Colonic mucosa (tissue), 4 donors: ENCODE results near the gene PTS. TPM values are rescaled to one million over a fixed set of nuclear protein-coding genes. Genes with fewer than 3 reads are reported as not detected.

Experiments used
- DNase-seq: peaks from one replicate; pipeline ENCODE4 v3.0.0-alpha.2; 2020
- H3K27ac ChIP-seq: fragments of 200-600 bp; one replicate; pipeline ENCODE4 v1.8.0; 2021
- H3K27me3 ChIP-seq: fragments of 200-600 bp; one replicate; pipeline ENCODE4 v1.8.0; 2021
- H3K36me3 ChIP-seq: fragments of 200-600 bp; one replicate; pipeline ENCODE4 v1.8.0; 2021
- H3K4me1 ChIP-seq: fragments of 200-600 bp; one replicate; pipeline ENCODE4 v1.8.0; 2021; ENCODE audit warnings: mild to moderate bottlenecking
- H3K4me3 ChIP-seq: fragments of 200-600 bp; one replicate; pipeline ENCODE4 v1.8.0; 2021
- H3K9ac ChIP-seq, 2 donors: one replicate each; pipeline ENCODE4 v1.7.0; 2013; ENCODE audit warnings: control low read depth in 2 of 2, low read depth in 2 of 2, low read length in 2 of 2
- H3K9me3 ChIP-seq: fragments of 200-600 bp; one replicate; pipeline ENCODE4 v1.8.0; 2021
- intact Hi-C: fragments of 100-400 bp; cut with DNase I; formaldehyde crosslinking; loops from one replicate; pipeline ENCODE4 v1.14.1; 2022
- total RNA-seq, 2 donors: library from RNA; stranded (reverse); fragmentation: NEBNext Ultra II Directional in 1 of 2; extraction: Animal tissue kit (Norgen Biotek cat#: 25700) in 1 of 2; gene quantifications; one replicate each; pipeline ENCODE4 v1.2.1, GENCODE V29; 2021
- TF ChIP-seq, protein P1 (sequence below): fragments of 200-600 bp; IDR thresholded peaks from one replicate; pipeline ENCODE4 v1.8.0; 2022; ENCODE audit warnings: antibody characterized with exemption, mild to moderate bottlenecking
- donor health status: healthy.
- donor health status: DM: no; HTN: no; CAD: no.
- donor health status: DM: no; HTN: no; CAD: no.

PTS gene
- total RNA-seq, 2 donors from 2014 or later: 33.3 to 34.6 TPM

DNA sequence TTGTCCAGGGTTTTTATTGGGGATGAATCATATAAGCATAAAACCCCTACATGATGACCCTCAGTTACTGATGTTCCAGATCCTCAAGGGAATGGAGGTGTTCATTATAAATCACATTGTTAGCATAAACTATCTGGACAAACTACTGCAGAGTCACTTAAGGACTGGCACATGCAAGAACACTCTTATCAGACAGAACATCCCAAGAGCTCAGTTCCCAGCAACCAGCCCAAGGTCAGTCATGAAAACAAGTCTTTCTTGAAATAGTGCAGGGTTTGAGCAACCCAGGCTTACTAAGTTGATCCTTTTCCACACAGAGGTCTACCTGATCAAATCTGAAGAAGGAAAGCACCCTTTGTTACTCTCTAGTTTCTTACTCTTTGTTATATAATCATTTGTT is 13.5 kb upstream of the PTS start:
- no peaks in the 10 kb centered on the region for H3K4me1 ChIP-seq
- no peak overlapping the region for H3K9ac ChIP-seq
- no peak for DNase-seq
- intact Hi-C loops: loop anchor here (10.0 kb wide), 1 partner anchor 902 kb away; no protein-coding TSS in a partner anchor
- no peaks in the 10 kb centered on the region for H3K9me3 ChIP-seq
- H3K36me3 ChIP-seq: no peaks in the 10 kb centered on the region
- TF ChIP-seq, protein P1, sequence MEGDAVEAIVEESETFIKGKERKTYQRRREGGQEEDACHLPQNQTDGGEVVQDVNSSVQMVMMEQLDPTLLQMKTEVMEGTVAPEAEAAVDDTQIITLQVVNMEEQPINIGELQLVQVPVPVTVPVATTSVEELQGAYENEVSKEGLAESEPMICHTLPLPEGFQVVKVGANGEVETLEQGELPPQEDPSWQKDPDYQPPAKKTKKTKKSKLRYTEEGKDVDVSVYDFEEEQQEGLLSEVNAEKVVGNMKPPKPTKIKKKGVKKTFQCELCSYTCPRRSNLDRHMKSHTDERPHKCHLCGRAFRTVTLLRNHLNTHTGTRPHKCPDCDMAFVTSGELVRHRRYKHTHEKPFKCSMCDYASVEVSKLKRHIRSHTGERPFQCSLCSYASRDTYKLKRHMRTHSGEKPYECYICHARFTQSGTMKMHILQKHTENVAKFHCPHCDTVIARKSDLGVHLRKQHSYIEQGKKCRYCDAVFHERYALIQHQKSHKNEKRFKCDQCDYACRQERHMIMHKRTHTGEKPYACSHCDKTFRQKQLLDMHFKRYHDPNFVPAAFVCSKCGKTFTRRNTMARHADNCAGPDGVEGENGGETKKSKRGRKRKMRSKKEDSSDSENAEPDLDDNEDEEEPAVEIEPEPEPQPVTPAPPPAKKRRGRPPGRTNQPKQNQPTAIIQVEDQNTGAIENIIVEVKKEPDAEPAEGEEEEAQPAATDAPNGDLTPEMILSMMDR: no peak
- no peak overlapping the region for H3K4me3 ChIP-seq
- no peaks in the 10 kb centered on the region for H3K27me3 ChIP-seq
- H3K27ac ChIP-seq: no peak overlapping the region

DNA sequence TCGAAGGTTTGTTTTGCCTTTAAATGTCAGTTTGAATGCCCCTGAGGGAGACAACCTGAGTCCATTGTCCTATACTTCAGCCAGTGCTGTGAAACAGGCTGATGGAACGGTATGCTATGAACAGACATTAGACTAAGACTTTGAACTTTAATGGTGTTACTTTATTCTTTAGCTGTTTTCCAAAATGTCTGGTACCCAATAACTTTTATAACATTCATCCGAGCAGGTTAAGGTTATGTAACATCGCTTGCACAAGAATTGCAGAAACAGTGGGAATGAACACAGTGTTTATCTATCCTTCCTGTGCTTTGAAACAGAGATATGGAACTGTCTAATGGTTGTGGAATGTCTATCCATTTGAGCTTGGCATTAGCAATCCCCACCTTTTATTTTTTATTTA is 12.5 kb upstream of the PTS start:
- no peak overlapping the region for H3K9ac ChIP-seq
- no peaks in the 10 kb centered on the region for H3K36me3 ChIP-seq
- no peaks in the 10 kb centered on the region for H3K9me3 ChIP-seq
- TF ChIP-seq, protein P1: no peak
- H3K4me1 ChIP-seq: no peaks in the 10 kb centered on the region
- no peak overlapping the region for H3K27ac ChIP-seq
- intact Hi-C loops: loop anchor here (10.0 kb wide), 1 partner anchor 901 kb away; no protein-coding TSS in a partner anchor
- H3K27me3 ChIP-seq: no peaks in the 10 kb centered on the region
- no peak for DNase-seq
- no peak overlapping the region for H3K4me3 ChIP-seq

DNA sequence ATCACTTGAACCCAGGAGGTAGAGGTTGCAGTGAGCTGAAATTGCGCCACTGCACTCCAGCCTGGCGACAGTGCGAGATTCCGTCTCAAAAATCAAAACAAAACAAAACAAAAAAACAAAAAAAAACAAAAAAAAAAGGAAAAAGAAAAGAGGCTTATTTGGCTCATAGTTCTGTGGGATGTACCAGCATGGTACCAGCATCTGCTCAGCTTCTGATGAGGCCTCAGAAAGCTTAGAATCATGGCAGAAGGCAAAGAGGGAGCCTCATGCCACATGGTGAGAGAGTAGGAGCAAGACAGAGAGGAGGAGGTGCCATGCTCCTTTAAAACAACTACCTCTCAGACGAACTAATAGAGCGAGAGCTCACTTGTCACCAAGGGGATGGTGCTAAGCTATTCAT is 10.6 kb upstream of the PTS start:
- intact Hi-C loops: loop anchor here (10.0 kb wide), 1 partner anchor 899 kb away; no protein-coding TSS in a partner anchor
- Histone ChIP-seq H3K27ac (no peak overlapping the region), H3K4me3 (no peak overlapping the region), H3K36me3 (no peaks in the 10 kb centered on the region), H3K9ac (no peak overlapping the region), H3K27me3 (no peaks in the 10 kb centered on the region), H3K9me3 (no peaks in the 10 kb centered on the region), H3K4me1 (no peaks in the 10 kb centered on the region)
- no peak for DNase-seq
- TF ChIP-seq, protein P1: no peak

DNA sequence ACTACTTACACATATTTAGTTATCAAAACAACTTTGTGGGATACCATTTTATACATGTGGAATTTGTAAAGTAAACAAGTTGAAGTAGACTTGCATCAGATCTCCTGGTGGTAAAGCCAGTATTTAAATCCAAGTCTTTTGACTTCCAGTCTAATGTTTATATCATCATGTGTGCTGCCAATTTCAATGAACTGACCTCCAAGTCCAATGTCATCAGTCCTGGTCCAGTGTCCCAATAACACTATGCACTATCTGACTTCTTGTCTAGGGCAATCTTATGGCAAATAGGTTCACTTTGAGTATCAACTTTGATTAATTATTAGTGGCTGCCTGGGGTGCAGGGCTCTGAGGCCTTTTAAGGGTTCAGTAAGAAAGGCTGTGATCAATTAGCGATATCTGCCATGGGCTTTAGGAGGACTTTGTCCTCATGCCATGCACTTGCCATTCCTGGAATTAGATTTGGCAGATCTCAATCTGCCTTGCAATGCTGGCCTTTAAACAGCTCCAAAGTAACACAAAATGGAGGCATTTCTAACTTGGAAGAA is 9.6 kb upstream of the PTS start:
- Histone ChIP-seq H3K9ac (no peak overlapping the region), H3K9me3 (no peaks in the 10 kb centered on the region), H3K27ac (no peak overlapping the region), H3K4me1 (no peaks in the 10 kb centered on the region), H3K4me3 (no peak overlapping the region), H3K27me3 (no peaks in the 10 kb centered on the region), H3K36me3 (no peaks in the 10 kb centered on the region)
- TF ChIP-seq, protein P1: no peak
- intact Hi-C loops: loop anchor here (10.0 kb wide), 1 partner anchor 898 kb away; no protein-coding TSS in a partner anchor
- DNase-seq: no peak

DNA sequence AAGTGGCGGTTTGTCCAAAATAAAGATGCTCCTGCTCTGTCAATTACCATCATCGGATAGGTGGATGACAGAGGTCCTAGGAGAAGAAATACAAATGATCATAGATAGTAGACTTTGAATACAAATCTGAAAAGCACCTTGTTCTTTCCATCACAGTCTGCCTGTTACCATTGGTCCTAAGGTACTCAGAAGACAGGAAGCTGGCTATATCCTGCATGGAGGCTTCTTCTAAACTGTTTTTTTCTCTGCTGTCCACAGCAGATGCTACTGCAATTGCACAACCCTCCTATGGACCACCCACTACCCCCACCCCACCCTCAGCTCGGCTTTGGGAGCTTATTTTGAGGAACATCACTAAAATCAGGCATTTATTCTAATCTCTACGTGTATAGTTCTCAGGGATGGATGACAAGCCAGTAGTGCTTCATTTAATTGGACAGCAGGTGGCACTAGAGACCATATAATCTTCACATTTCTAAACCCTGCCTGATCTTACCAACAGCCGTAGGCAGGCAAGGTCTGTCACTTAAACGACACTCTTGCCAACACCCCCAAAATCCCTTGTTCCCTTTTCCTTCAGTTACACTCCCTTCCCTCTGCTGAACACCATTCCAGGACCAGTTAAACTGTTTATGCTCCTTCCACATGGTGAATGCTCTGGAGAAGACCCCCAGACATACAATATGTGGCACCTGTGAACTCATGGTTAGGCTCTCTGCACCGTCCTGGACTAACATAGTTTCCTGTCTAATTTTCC is 6.6 kb upstream of the PTS start:
- Histone ChIP-seq H3K4me3 (no peak overlapping the region), H3K27me3 (no peaks in the 10 kb centered on the region), H3K27ac (no peak overlapping the region), H3K9me3 (no peaks in the 10 kb centered on the region), H3K9ac (peak overlapping the region in 1 of 2 donors; percentile 9), H3K4me1 (no peaks in the 10 kb centered on the region), H3K36me3 (no peaks in the 10 kb centered on the region)
- intact Hi-C loops: loop anchor here (2.0 to 10.0 kb wide), 4 partner anchors 61 to 1075 kb away; no protein-coding TSS in a partner anchor
- TF ChIP-seq, protein P1: peak; percentile 66
- DNase-seq: peak; percentile 52
